Activated CD4-positive, alpha-beta T cell treated with anti-CD3 and anti-CD28 coated beads, Interleukin-2, Interleukin-6, amounts not matched to agents 100 ng/mL and 50 ng/mL, durations not matched to agents 16 hours and 8 hours (primary cell): ENCODE results near the gene ZFYVE28.
A peak's percentile ranks its signal among the peaks of the same experiment; 100 is the strongest.

ENCODE experiments used
- DNase-seq: peaks from one replicate; pipeline ENCODE4 v3.0.0-alpha.2; 2020

ZFYVE28 gene

DNA sequence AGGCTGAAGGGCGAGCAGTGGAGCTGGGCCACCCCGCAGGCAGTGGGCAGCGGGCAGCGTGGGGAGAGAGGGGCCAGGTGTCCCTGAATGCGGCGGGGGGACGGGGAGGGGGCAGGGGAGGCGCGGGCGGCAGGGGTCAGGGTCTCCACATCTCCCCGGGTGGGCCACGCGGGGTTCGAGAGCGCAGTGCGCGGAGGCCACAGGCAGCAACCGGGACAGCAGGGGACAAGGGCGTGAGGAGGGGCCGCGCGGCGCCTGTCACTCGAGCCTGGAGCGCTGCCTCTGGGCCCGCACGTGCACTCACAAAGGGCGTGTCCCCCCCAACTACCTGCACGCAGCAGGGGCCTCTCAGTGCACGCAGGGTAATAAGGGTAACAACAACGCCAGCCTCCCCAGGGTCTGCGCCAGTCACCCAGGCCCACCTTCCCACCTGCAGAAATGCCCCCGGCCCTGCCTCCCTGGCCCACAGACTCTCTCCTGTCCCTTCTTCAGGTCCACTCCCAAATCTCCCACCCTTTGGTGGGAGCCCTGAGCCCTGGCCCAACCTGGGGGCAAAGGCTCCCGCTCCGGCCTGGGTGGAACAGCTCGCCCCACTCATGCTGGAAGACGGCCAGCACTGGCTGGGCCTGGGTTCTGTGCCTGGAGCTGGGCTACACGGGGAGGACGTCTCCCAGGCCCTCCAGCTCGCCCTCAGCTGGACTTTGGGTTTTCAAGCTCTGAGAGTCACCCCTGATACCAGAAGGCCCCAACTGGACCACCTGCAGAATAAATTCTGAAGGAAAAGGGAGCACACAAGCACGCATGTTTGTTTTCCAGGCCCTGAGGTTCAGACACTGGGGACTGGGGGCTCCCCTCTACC is 53.2 kb downstream of the ZFYVE28 start:
- no peak for DNase-seq

DNA sequence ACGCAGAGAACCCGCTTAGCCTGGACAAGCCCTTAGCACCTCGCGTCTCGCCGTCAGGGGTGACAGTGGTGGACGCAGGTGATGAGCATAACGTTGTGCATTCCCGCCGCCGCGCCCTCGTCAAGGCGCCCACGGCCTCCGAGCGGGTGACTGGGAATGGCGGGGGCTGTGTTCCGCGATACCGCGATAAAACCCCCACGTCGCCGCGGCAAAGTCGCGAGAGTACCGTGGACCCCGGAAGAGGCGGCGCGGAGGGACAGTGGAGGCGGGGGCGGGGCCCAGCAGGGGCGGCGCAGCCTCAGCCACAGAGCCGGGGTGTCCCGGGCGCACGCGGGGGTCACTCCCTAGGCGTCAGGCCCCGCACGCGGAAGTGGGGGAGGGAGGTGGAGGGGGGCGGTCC is 53.8 kb downstream of the ZFYVE28 start:
- DNase-seq: peak; percentile 62

DNA sequence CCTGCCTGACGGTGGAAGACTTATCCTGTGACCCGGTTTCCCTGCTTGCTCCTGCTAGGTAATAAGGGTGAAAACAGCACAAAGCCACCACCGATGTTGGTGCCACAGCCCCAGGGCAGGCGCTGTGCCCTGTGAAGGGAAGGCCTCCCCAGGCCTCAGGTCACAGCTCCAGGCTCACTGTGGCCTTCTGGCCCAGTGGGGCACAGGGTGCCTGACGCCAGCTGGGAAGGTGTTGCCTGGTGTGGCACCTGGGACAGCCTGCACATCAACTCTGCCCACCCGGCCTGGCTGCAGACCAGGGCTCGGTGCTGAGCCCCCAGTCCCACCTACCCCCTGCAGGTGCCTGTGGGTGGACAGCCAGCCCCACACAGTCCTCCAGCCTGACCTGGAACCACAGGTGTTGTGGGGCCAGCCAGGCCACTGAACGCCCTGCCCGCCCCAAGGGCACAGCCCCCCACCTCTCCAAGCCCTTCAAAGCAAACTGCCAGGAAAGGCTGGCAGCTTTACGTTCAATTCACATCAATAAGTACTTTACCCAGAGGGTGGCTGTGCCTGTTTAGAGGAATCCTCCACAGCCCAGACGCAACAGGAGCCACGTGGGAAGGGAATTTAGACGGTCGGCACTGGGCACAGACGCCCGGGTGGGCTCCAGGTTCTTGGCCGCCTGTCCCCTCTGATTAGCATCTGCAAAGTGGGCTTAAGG is 54.3 kb downstream of the ZFYVE28 start:
- DNase-seq: no peak

DNA sequence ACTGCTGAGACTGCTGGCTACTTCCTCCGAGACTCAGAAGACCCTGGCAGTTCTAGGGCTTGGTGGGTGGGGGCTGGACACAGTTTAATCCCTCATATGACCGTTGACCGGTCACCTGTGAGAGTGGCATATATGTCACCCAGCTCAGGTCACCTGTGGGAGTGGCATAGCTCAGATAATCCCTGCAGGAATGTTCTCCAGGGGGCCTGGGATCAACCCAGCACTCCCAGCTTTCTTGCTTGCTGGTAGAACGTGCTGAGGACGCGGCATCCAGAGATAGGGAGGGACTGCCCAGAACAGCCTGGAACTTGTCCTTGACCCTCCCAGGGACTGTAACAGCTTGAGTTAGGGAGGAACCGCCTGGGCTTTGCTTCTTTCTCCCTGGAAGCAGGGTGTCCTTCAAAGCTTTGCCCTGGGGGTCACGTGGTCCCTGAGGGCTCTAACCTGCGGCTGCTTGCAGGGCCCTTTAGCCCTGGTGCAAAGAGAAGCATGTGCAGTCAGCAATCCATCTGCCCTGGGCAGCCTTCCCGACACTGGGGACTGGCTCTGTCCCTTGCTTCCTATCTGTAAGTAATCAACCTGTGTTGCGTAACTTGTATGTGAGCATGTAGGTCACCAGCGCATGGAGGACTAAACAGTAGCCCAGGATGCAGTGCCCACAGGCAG is 55.3 kb downstream of the ZFYVE28 start:
- no peak for DNase-seq

DNA sequence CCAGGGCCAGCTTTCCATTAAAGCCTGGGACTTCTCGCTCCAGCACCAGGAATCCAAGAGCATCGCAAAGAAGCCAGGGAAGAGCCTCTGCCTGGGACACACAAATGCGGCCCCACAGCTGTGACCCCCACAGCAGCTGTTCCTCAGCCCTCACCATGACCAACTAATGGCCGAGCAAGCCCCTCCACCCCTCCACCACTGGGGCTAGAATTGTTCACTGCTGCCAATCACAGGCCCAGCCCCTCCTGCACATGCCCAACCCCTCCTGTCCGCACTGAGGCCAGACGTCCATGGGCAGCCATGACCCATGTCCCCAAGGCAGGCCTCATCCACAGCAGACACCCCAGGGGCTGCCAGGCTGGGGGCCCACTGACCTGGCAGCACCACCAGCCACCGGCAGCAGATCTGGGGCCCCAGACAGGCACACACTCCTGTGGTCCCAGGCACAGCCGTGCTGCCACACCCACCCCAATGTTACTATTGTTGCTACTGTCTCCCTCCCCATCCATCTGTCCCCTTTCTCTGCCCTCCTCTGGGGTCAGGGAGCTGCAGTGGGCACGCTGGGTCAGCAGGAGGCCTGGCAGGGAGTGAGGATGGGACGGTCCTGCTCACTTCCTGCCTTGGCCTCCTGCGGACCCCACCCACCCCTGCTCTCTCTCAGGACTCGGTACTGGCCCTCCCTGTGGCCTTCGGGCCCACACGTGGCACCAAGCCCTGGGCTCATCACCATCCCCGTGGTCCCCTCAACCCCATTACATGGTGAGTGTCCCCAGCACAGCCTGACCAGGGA is 56.0 kb downstream of the ZFYVE28 start:
- no peak for DNase-seq

DNA sequence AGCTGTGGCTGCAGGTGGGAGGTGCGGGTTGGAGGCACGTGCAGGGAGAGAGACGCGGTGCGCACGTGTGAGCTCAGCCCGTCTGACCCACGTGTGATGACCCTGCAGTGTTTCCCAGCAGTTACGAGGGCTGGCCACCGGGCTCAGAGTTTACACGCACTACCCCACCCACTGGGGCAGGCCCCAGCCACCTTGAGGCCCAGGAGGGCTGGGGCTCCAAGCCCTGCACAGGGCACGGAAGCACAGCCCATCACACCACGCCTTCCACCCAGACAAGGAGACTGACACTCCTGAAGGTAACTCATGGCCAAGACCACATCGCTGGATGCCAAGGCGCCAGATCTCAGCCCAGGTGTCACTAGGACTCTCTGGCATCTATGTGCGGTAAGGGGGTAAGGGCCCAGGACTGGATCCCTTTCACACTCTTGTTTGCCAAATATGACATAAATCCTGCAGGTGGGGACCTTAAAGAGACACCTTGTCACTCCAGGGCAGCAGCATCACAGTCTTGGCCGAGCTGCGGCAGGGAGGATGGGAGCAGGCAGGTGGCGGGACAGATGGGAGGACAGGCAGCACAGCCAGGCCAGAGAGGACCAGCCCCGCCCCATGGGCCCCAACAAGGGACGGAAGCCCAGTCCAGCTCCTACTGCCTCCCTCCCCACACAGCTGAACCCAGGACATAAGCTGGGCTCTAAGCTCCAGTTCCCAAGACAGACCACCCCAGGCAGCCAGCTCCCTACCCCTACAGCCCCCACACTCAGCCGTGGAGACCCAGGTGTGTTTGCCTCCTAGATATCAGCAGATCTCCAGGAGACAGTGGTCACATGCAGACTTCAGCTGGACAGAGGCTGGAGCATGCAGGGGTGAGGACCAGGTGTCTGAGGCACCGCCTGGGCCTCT is 56.8 kb downstream of the ZFYVE28 start:
- DNase-seq: no peak

DNA sequence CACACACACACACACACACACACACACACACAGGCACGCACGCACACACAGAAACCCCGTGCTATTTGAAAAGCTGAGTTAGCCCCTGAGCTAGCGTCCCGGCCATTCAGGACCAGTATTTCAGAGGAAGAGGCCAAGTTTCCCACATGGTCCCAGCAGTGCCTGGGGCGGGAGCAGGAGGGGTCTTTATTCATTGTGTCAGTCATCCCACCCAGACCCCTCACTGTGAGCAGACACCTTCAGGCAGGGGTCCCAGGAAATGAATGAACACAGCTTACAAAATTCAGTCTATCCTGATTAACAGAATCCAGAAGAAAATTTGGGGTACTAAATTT is 58.1 kb downstream of the ZFYVE28 start:
- DNase-seq: no peak

DNA sequence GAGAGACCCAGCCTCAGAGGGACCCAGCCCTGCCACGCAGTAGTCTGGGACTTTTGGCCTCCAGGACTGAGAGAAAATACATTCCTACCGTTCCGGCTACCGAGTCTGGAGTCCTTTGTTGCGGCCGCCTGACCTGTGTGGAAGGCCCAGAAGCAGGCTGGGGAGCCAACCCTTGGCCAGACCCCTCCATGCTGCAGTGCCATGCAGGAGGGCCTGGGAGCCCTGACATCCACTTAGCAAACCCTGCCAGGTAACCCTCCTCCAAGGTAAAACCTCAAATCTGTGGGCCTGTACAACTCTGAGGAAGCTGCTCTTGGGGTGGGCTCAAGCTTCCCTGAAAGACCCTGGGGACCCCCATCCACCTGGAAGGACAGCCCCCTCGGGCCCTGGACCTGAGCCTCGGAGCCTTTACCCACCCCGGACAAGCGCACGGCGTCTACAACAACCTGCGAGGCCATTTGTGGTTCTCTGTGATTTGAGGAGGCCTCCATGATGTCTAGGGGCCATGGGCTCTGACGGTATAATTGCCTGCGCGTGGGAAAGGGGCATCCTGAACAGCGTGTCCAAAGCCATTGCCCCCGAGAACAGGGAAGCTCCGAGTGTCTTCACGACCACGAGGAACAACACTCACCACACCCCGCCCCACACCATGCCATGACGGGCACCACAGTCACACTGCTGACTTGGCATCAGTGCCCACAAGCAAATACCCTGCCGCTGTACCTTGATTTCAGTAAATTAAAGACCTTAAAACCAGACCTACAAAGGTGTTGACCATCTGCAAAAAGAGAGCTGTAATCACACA is 58.7 kb downstream of the ZFYVE28 start:
- no peak for DNase-seq

DNA sequence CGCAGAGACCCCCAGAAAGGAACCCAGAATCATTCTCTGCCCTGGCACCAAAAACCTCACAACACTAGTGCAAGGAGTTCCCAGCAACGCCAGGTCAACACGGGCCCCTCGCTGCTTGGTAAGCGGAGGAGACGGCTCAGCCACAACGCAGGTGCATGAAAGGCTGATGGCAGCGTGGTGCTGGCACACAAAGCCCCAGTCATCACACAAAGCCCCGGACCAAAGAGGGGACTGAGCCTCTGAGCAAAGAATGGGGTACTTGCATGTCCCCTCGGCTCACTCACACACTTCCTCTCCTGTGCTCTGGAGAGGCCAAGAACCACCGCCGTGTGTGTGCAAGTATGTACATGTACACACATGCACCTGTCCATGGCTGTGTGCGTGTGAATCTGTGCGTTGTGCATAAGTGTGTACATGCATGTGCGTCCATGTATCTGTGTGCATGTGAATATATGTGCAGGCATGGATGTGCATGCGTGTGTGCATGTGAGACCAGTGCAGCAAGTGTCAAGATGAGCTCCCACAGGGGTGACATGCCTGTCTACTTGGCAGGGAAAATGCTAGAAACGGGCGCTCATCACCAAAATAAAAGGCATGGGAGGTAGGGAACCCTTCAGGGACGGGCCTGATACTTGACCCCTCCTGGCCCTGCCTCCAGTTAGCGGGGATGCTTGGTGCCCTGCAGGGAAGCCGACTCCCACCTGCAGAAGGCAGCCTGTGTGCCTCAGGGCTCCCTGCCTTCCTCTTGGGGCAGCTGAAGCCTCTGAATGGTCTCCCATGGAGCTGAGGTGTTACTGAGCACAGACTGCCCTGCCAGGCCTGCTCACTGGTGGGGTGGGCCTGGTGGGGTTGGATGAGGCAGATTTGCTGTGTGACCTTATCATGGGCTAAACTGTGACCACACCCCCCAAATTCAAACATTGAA is 60.4 kb downstream of the ZFYVE28 start:
- DNase-seq: no peak

DNA sequence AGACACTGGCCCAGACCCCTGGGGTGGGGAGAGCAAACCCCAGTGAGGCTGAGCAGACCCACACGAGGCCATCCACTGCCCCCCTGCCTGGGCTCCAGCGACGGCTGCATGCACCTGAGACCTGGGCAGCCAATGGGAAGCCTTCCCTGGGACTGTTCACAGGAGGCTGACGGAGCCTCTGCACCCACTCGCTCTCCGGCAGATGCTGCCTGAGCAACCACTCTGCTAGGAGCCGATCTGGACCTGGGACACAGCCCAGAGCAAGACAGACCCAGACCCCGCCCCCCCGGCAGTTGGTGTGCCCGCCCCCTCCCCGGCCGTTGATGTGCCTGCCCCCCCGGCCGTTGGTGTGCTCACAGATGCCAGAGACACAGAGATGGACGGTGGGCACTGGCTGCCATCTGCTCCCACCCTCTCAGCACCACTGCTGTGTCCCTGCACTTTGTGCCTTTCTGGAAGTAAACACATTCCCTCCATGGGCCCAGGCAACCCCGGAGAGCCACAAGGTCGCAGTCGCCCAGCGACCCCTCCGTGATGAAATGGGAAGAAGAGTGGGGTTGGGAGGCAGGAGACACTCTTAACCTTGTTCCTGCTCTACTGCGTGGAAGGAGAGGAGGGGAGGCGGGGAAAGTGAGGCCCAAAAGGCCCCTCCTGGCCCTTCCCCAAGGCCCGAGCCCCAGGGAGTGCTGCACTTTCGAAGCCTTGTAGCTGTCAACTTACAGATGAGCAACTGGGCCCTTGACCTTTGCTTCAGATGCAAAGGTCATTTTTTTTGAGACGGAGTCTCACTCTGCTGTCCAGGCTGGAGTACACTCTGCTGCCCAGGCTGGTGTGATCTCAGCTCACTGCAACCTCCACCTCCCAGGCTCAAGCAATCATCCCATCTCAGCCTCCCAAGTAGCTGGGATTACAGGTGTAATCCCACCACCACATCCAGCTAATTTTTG is 62.0 kb downstream of the ZFYVE28 start:
- no peak for DNase-seq

DNA sequence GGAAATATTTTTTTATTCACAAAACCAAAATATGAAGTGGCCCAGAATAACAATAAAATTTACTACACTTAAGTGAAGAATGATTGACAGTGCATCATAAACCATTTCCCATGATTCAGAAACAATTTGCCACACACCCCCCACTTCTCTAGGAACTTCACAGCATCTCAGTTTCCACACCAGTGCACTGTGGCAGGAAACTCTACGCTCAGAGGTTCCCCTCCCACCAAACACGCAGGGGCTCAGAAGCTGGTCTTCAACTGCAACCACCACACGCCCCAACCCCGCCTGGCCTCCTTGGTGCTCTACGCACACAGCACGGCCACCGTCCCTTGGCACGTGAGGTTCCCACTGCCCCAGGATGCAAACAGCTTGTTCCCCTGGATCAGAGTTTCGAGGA is 63.7 kb downstream of the ZFYVE28 start:
- no peak for DNase-seq

DNA sequence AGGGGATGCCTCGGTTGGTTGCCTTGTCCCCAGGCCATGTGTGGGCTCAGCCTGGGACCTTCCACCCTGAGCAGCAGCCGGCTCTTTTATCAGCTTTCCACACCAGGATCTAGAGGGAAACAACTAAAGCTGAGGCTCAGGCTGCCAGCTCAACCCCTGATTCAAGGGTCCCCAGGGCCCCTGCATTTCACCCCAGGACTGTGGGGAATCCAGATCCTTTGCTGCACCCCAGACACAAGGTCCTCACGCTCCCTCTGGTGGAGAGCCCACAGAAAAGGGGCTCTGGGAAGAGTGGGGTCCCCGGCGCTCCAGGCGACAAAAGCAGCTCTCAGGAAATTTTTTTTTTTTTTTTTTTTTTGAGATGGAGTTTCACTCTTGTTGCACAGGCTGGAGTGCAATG is 64.3 kb downstream of the ZFYVE28 start:
- no peak for DNase-seq

DNA sequence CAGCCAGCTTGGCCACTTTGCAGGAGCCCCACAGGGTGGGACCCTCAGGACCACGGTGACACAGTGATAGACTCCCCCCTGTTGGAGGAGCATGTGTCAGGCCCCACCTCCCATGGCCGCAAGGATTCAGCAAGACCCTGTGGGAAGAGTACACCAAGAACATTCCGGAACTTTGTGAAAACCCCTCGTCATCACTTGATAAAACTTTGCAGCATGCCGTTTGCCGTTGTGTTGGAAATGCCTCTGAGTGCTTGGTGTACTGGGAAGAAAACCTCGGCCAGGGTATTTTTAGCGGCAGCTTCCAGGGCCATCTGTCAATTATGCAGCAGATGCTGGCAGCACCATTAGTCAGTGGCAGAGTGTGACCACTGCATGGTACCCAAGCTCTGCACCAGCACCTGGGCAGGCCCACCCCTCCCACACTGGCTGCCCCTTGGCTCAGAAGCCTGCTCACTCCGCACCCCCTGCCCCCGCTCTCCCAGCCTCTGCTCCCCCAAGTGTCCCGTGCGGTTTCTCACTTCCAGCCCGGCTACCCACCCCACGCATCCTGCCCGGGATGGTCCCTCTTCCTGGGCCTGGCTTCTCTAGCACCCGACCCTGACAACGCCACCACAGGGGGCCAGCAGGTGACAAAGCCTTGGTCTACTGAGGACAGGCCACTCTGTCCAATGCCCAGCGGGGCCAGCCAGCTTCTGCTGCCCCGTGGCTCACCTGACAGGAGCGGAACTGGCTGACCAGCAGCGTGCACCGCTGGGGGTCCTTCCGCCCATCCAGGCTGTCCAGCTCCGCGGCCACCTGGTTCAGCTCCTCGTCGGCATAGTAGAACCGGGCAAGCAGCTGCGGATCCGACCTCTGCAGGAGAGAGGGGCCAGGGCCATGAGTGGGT is 65.0 kb downstream of the ZFYVE28 start:
- DNase-seq: no peak

DNA sequence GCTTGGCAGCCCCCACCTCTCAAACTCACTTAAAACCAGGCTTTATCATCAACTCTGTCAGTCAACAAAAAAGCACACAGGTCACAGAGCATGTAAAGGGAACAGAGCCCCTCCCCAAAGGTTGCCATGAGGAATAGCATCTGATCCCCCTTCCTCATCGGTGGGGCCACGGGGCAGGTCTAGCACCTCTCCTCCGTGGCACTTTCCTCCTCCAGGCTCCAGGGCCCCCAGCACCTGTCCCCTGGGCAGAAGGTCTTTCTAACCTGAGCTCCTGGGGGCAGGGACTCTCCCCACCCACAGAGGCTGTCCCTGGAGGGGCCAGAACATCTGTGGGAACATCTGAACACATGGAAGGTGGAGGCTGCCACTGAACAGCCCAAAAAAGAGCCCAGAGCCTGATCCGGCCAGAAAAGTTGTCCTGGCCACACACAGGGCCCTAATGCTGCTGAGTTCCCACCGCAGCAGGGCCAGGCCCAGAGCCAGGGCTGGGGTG is 65.7 kb downstream of the ZFYVE28 start:
- no peak for DNase-seq

DNA sequence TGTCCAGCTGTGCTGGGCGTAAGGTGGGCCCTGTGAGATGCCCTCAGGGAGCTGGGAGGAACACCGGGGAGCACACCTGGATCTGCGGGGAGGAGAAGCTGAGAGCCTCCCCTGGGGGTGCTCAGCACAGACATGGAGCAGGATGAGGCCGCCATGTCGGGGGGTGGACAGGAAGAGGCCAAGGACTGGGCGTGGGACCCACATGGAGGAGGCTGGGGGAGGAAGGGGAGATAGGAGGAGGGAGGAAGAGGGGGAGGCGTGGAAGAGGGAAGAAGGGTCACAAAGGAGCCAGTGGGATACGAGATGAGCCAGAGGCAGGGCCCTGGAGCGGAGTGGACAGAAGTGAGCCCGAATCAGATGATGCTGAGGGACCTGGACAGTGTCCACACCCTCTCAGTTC is 66.3 kb downstream of the ZFYVE28 start:
- DNase-seq: no peak

DNA sequence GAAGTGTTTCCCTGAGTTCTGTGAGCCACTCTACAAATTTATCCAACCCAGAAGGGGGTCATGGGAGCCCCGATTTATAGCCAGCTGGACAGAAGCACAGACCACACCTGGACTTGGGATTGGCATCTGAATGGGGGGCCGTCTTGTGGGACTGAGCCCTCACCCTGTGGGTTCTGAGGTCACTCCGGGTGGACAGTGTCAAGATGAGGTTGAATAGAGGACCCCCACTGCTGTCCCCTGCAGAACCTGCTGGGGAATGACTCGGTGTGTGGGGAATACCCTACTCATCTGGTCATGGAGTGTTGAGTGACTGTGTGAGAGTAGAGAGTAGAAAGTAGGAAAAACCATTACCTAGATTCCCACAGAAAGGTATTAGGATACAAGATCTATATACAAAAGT is 67.5 kb downstream of the ZFYVE28 start:
- DNase-seq: no peak

DNA sequence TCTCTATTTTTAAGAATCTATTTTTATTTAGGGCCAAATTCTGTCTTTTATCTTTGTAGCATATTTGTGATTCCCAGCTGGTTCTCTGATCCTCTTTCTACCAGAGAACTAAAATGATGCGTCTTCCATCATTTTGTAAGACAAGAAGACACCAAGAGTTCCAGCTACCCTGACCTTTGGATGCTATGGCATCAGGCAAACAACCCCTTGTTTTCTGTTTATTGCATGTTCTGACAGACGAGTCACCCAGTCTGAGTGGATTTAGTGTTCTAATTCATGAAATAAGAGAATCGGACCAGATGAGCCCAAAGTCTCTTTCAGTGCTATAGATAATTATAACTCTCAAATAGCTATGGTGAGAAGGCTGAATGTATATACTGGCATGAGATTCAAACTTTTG is 69.7 kb downstream of the ZFYVE28 start:
- DNase-seq: no peak

DNA sequence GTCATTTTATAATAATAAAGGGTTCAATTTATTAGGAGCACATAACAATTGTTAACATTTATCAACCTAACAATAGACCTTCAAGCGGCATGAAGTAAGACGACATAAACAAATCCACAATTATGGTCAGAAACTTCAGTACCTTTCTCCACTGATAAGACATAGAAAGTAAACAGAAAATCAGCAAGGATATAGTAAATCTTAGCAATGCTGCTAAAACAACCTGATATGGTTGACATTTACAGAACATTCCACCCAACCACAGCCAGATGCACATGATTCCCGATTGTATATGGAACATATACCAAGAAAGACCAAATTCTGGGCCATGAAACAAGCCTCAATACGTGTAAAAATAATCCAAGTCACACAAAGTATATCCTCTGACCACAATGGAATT is 71.3 kb downstream of the ZFYVE28 start:
- DNase-seq: no peak
